KMS-11 (cell line): ENCODE data around the gene SETD1A.
"Not testable (repeated sequence)": the region's sequence is repeated elsewhere in the genome, so short reads cannot be mapped to it uniquely, and the experiment has no call there.

Source experiments
- H2AFZ ChIP-seq: fragments of 200-600 bp; sonication (generic); 2 replicates; pipeline ENCODE4 v1.6.1; 2016; ENCODE audit warnings: antibody characterized with exemption, mixed run types, low read depth
- H3K27ac ChIP-seq: fragments of 200-600 bp; sonication (generic); 2 replicates; pipeline ENCODE4 v1.6.1; 2016; ENCODE audit warnings: mild to moderate bottlenecking, mixed run types
- H3K27me3 ChIP-seq: fragments of 200-600 bp; sonication (generic); 2 replicates; pipeline ENCODE4 v1.6.1; 2017; ENCODE audit warnings: mild to moderate bottlenecking, low read depth, mixed run types, moderate library complexity; ENCODE audit not compliant: insufficient read depth
- H3K36me3 ChIP-seq: fragments of 200-600 bp; sonication (generic); 2 replicates; pipeline ENCODE4 v1.6.1; 2017; ENCODE audit warnings: mild to moderate bottlenecking, mixed run types; ENCODE audit not compliant: insufficient read depth
- H3K4me1 ChIP-seq: fragments of 200-600 bp; sonication (generic); 2 replicates; pipeline ENCODE4 v1.6.1; 2016; ENCODE audit warnings: mild to moderate bottlenecking, low read depth, mixed run types; ENCODE audit not compliant: poor library complexity, severe bottlenecking
- H3K4me2 ChIP-seq: fragments of 200-600 bp; sonication (generic); 2 replicates; pipeline ENCODE4 v1.7.0; 2016; ENCODE audit warnings: mild to moderate bottlenecking, mixed run types
- H3K4me3 ChIP-seq: fragments of 200-600 bp; sonication (generic); IDR thresholded peaks from 2 replicates; pipeline ENCODE4 v1.6.1; 2017; ENCODE audit warnings: low read depth, low read length, mixed read lengths; ENCODE audit not compliant: insufficient read depth
- H3K79me2 ChIP-seq: fragments of 200-600 bp; sonication (generic); 2 replicates; pipeline ENCODE4 v1.6.1; 2016; ENCODE audit warnings: low read depth, mixed run types; ENCODE audit not compliant: insufficient read depth
- H3K9ac ChIP-seq: fragments of 200-600 bp; sonication (generic); 2 replicates; pipeline ENCODE4 v1.6.1; 2016; ENCODE audit warnings: mild to moderate bottlenecking, mixed run types
- H4K20me1 ChIP-seq: fragments of 200-600 bp; sonication (generic); 2 replicates; pipeline ENCODE4 v1.6.1; 2016; ENCODE audit warnings: mild to moderate bottlenecking, mixed run types; ENCODE audit not compliant: insufficient read depth
- TF ChIP-seq, protein P1 (sequence below): fragments of 200-600 bp; sonication (generic); conservative IDR thresholded peaks from 2 replicates; pipeline ENCODE4 v1.6.1; 2017; ENCODE audit warnings: low read depth, mild to moderate bottlenecking, antibody characterized with exemption, low read length, moderate library complexity, mixed read lengths

Gene SETD1A

DNA sequence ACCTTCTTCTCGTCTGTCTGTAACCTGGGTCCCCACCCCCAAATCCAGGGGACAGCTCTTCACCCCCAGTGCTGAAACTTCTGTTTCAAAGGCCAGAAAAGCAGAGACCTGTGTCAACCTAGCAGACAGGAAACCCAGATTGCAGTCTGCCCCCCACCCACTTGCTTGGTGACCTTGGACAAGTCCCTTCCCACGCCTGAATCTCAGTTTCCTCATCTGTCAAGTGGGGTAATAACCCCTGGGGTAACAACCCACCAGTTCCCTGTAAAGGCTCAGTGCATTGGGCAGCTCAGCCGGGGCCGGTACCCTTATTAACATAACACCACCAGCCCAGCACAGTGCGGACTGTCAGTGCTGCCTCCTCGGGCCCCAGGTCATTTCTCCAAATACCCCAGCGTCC is 51.6 kb downstream of the SETD1A start:
- no peak overlapping the region for H3K4me3 ChIP-seq
- no peak overlapping the region for H2AFZ ChIP-seq
- H3K4me2 ChIP-seq = no peak overlapping the region
- no peak overlapping the region for H3K9ac ChIP-seq
- no peaks in the 10 kb centered on the region for H3K79me2 ChIP-seq
- no peaks in the 10 kb centered on the region for H3K4me1 ChIP-seq
- no peak overlapping the region for H3K27ac ChIP-seq
- no peaks in the 10 kb centered on the region for H3K36me3 ChIP-seq
- peaks cover 72% of the 10 kb centered on the region for H3K27me3 ChIP-seq
- no peaks in the 10 kb centered on the region for H4K20me1 ChIP-seq
- TF ChIP-seq, protein P1, sequence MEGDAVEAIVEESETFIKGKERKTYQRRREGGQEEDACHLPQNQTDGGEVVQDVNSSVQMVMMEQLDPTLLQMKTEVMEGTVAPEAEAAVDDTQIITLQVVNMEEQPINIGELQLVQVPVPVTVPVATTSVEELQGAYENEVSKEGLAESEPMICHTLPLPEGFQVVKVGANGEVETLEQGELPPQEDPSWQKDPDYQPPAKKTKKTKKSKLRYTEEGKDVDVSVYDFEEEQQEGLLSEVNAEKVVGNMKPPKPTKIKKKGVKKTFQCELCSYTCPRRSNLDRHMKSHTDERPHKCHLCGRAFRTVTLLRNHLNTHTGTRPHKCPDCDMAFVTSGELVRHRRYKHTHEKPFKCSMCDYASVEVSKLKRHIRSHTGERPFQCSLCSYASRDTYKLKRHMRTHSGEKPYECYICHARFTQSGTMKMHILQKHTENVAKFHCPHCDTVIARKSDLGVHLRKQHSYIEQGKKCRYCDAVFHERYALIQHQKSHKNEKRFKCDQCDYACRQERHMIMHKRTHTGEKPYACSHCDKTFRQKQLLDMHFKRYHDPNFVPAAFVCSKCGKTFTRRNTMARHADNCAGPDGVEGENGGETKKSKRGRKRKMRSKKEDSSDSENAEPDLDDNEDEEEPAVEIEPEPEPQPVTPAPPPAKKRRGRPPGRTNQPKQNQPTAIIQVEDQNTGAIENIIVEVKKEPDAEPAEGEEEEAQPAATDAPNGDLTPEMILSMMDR = no peak

- TF ChIP-seq, protein P1 = no peak
- Histone ChIP-seq H3K79me2 (no peaks in the 10 kb centered on the region), H3K9ac (no peak overlapping the region), H3K4me3 (no peak overlapping the region), H3K27ac (no peak overlapping the region), H3K27me3 (peaks cover 74% of the 10 kb centered on the region), H2AFZ (no peak overlapping the region), H4K20me1 (no peaks in the 10 kb centered on the region), H3K4me1 (no peaks in the 10 kb centered on the region), H3K36me3 (no peaks in the 10 kb centered on the region), H3K4me2 (no peak overlapping the region)
Observed at GRCh38 chr16:31009894-31010584, 52.5 kb downstream of the SETD1A start.

GRCh38 chr16:31010585-31011325 is 53.2 kb downstream of the SETD1A start, which contains the start of gene STX1B:
TSS of gene STX1B (minus strand) at chr16:31010638. CDS start at chr16:31010396, 242 bp downstream.
- H3K79me2 ChIP-seq = no peaks in the 10 kb centered on the region
- H3K4me3 ChIP-seq = no peak within 1 kb of the TSS
- no peaks in the 10 kb centered on the region for H3K36me3 ChIP-seq
- H4K20me1 ChIP-seq = no peaks in the 10 kb centered on the region
- no peak within 1 kb of the TSS for H2AFZ ChIP-seq
- H3K27ac ChIP-seq = no peak within 1 kb of the TSS
- no peak within 1 kb of the TSS for H3K9ac ChIP-seq
- H3K4me1 ChIP-seq = no peaks in the 10 kb centered on the region
- TF ChIP-seq, protein P1 = no peak
- no peak within 1 kb of the TSS for H3K4me2 ChIP-seq
- peaks cover 71% of the 10 kb centered on the region for H3K27me3 ChIP-seq

DNA sequence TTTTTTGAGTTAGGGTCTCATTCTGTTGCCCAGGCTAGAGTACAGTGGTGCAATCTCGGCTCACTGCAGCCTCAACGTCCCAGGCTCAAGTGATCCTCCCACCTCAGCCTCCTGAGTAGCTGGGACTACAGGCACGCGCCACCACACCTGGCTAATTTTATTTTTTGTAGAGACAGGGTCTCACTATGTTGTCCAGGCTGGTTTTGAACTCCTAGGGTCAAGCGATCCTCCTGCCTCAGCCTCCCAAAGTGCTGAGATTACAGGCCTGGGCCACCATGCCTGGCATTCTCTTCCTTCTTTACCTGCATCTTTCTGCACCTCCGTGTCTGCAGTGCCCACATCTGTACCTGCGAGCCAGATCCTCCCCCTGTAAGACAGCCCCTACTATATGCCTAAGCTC is 54.3 kb downstream of the SETD1A start:
- not testable (repeated sequence) for H3K27ac ChIP-seq, H4K20me1 ChIP-seq

DNA sequence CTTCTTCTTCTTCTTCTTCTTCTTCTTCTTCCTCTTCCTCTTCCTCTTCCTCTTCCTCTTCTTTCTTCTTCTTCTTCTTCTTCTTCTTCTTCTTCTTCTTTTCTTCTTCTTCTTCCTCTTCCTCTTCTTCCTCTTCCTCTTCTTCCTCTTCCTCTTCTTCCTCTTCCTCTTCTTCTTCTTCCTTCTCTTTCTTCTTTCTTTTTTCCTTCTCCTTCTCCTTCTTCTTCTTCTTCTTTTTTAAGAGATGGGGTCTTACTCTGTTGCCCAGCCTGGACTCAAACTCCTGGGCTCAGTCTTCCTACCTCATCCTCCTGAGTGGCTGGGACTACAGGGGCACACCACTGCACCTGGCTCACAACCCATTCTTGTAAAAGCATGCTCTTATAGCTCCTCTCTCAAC is 55.7 kb downstream of the SETD1A start:
- H3K4me3 ChIP-seq, H4K20me1 ChIP-seq, H3K4me2 ChIP-seq, H3K36me3 ChIP-seq, H3K9ac ChIP-seq, H3K4me1 ChIP-seq, H2AFZ ChIP-seq, H3K27ac ChIP-seq, H3K79me2 ChIP-seq: not testable (repeated sequence)
- peaks cover 52% of the 10 kb centered on the region; the same call in 1 of the 2 replicates for H3K27me3 ChIP-seq

More for the DNA sequence above, 54.3 kb downstream of the SETD1A start:
- H3K4me3 ChIP-seq, H2AFZ ChIP-seq, H3K4me1 ChIP-seq, H3K36me3 ChIP-seq, H3K4me2 ChIP-seq, H3K9ac ChIP-seq, H3K79me2 ChIP-seq: not testable (repeated sequence)
- H3K27me3 ChIP-seq = peaks cover 64% of the 10 kb centered on the region
